GM23338 (cell line): ENCODE results near the gene ATF2. TPM values are rescaled to one million over a fixed set of nuclear protein-coding genes. Genes with fewer than 3 reads are reported as not detected.

Source experiments
- ATAC-seq: fragments of 200-7000 bp; cut with Tn5 transposase; 3 replicates; pipeline ENCODE4 v1.9.1; 2020
- DNase-seq: peaks from one replicate; pipeline ENCODE4 v3.0.0-alpha.2; 2015; ENCODE audit warnings: low spot score
- H2AFZ ChIP-seq: fragments of 200-600 bp; sonication (generic); 2 replicates; pipeline ENCODE4 v1.8.0; 2016; ENCODE audit warnings: antibody characterized with exemption, mild to moderate bottlenecking, moderate library complexity
- H3F3A ChIP-seq: fragments of 200-600 bp; sonication (generic); replicated peaks from 2 replicates; pipeline ENCODE4 v1.8.0; 2017; ENCODE audit warnings: antibody characterized with exemption, mixed run types, low read depth
- H3K27ac ChIP-seq: fragments of 200-600 bp; sonication (generic); 2 replicates; pipeline ENCODE4 v1.6.1; 2016; ENCODE audit warnings: low read depth
- H3K27me3 ChIP-seq: fragments of 200-600 bp; sonication (generic); 2 replicates; pipeline ENCODE4 v1.8.0; 2016; ENCODE audit warnings: mild to moderate bottlenecking, mixed run types, moderate library complexity; ENCODE audit not compliant: insufficient read depth
- H3K36me3 ChIP-seq: fragments of 200-600 bp; sonication (generic); 2 replicates; pipeline ENCODE4 v1.8.0; 2016; ENCODE audit warnings: mild to moderate bottlenecking; ENCODE audit not compliant: insufficient read depth
- H3K4me1 ChIP-seq: fragments of 200-600 bp; sonication (generic); 2 replicates; pipeline ENCODE4 v1.8.0; 2016; ENCODE audit warnings: mild to moderate bottlenecking, moderate library complexity; ENCODE audit not compliant: insufficient read depth
- H3K4me2 ChIP-seq: fragments of 200-600 bp; sonication (generic); 2 replicates; pipeline ENCODE4 v1.7.1; 2017; ENCODE audit warnings: mixed run types
- H3K4me3 ChIP-seq: fragments of 200-600 bp; sonication (generic); 2 replicates; pipeline ENCODE4 v1.6.1; 2016; ENCODE audit warnings: mixed run types
- H3K79me2 ChIP-seq: fragments of 200-600 bp; sonication (generic); replicated peaks from 2 replicates; pipeline ENCODE4 v1.8.0; 2017; ENCODE audit warnings: mild to moderate bottlenecking; ENCODE audit not compliant: insufficient read depth
- H3K9me2 ChIP-seq: fragments of 200-600 bp; sonication (generic); 2 replicates; pipeline ENCODE4 v1.8.0; 2017; ENCODE audit not compliant: insufficient read depth
- H4K20me1 ChIP-seq: fragments of 200-600 bp; sonication (generic); replicated peaks from 2 replicates; pipeline ENCODE4 v1.8.0; 2017; ENCODE audit warnings: mild to moderate bottlenecking; ENCODE audit not compliant: insufficient read depth
- H3K27ac Mint-ChIP-seq: 2 replicates; pipeline ENCODE4 v1.8.0; 2020; ENCODE audit warnings: inconsistent platforms, mild to moderate bottlenecking, moderate library complexity, mixed read lengths
- H3K27me3 Mint-ChIP-seq: 3 replicates; pipeline ENCODE4 v1.8.0; 2022; ENCODE audit warnings: low read depth, mild to moderate bottlenecking, moderate library complexity, mixed read lengths, inconsistent platforms; ENCODE audit not compliant: insufficient read depth, poor library complexity
- H3K36me3 Mint-ChIP-seq: 3 replicates; pipeline ENCODE4 v1.8.0; 2021; ENCODE audit warnings: low read depth, mild to moderate bottlenecking, inconsistent platforms, moderate library complexity, mixed read lengths
- H3K4me1 Mint-ChIP-seq: 3 replicates; pipeline ENCODE4 v1.8.0; 2020; ENCODE audit warnings: mild to moderate bottlenecking, inconsistent platforms, mixed read lengths
- H3K4me3 Mint-ChIP-seq: 3 replicates; pipeline ENCODE4 v1.8.0; 2021; ENCODE audit warnings: moderate library complexity, mild to moderate bottlenecking, inconsistent platforms, mixed read lengths
- H3K9me3 Mint-ChIP-seq: 3 replicates; pipeline ENCODE4 v1.8.0; 2020; ENCODE audit warnings: moderate library complexity, mild to moderate bottlenecking, inconsistent platforms, mixed read lengths
- CREB1 ChIP-seq: fragments of 250-450 bp; sonication (Bioruptor Pico); IDR thresholded peaks from 2 replicates; pipeline ENCODE4 v1.5.0; 2020; ENCODE audit warnings: low read depth, mild to moderate bottlenecking, moderate library complexity
- EZH2 ChIP-seq: fragments of 200-600 bp; sonication (generic); IDR thresholded peaks from one replicate; pipeline ENCODE4 v1.8.0; 2017; ENCODE audit warnings: antibody characterized with exemption, mild to moderate bottlenecking, low read depth; ENCODE audit not compliant: unreplicated experiment
- EZH2phosphoT487 ChIP-seq: fragments of 200-600 bp; sonication (generic); IDR thresholded peaks from one replicate; pipeline ENCODE4 v1.8.1; 2018; ENCODE audit warnings: antibody characterized with exemption; ENCODE audit not compliant: unreplicated experiment
- JUNB ChIP-seq: IDR thresholded peaks from one replicate; pipeline ENCODE4 v1.6.1; 2016; ENCODE audit warnings: antibody characterized with exemption; ENCODE audit not compliant: unreplicated experiment
- NANOG ChIP-seq: IDR thresholded peaks from 2 replicates; pipeline ENCODE4 v1.6.1; 2016; ENCODE audit warnings: antibody characterized with exemption, borderline replicate concordance
- POLR2AphosphoS5 ChIP-seq: IDR thresholded peaks from 2 replicates; pipeline ENCODE4 v1.6.1; 2016; ENCODE audit warnings: antibody characterized with exemption, low read depth
- REST ChIP-seq: IDR thresholded peaks from one replicate; pipeline ENCODE4 v1.6.1; 2018; ENCODE audit warnings: antibody characterized with exemption; ENCODE audit not compliant: unreplicated experiment
- STAT1 ChIP-seq: IDR thresholded peaks from one replicate; pipeline ENCODE4 v1.6.1; 2016; ENCODE audit warnings: antibody characterized with exemption; ENCODE audit not compliant: unreplicated experiment
- ZNF114 ChIP-seq: fragments of 250-450 bp; sonication (Bioruptor Pico); IDR thresholded peaks from 2 replicates; pipeline ENCODE4 v1.5.0; 2020; ENCODE audit warnings: mild to moderate bottlenecking, moderate library complexity
- ZNF331 ChIP-seq: fragments of 250-450 bp; sonication (Bioruptor Pico); IDR thresholded peaks from 2 replicates; pipeline ENCODE4 v1.5.0; 2020; ENCODE audit warnings: low read depth, mild to moderate bottlenecking, moderate library complexity
- polyA plus RNA-seq: library from polyadenylated mRNA; unstranded; fragments of >200 nt; fragmentation: Nextera tagmentation; extraction: Ambion mirVana; gene quantifications from 2 replicates; pipeline ENCODE4 v1.2.1, GENCODE V29; 2016
- total RNA-seq: library from RNA; depleted of rRNA; stranded (reverse); fragments of >200 nt; shearing (Covaris generic); gene quantifications from 2 replicates; pipeline ENCODE4 v1.2.3, GENCODE V29; 2014
- TF ChIP-seq, protein P1 (sequence below): IDR thresholded peaks from 2 replicates; pipeline ENCODE4 v1.6.1; 2016; ENCODE audit warnings: antibody characterized with exemption
- TF ChIP-seq, protein P2 (sequence below), 2 experiments: fragments of 200-600 bp in 1 of 2; sonication (generic) in 1 of 2; conservative IDR thresholded peaks; 2 replicates each; pipeline versions ENCODE4 v1.5.1 to v1.6.1; 2016 to 2017; ENCODE audit warnings: antibody characterized with exemption in 2 of 2, low read depth in 2 of 2, mild to moderate bottlenecking in 2 of 2, moderate library complexity in 1 of 2

Gene ATF2
- total and polyA plus RNA-seq, 2 experiments from 2014 or later: 23.6 to 56.2 TPM

DNA sequence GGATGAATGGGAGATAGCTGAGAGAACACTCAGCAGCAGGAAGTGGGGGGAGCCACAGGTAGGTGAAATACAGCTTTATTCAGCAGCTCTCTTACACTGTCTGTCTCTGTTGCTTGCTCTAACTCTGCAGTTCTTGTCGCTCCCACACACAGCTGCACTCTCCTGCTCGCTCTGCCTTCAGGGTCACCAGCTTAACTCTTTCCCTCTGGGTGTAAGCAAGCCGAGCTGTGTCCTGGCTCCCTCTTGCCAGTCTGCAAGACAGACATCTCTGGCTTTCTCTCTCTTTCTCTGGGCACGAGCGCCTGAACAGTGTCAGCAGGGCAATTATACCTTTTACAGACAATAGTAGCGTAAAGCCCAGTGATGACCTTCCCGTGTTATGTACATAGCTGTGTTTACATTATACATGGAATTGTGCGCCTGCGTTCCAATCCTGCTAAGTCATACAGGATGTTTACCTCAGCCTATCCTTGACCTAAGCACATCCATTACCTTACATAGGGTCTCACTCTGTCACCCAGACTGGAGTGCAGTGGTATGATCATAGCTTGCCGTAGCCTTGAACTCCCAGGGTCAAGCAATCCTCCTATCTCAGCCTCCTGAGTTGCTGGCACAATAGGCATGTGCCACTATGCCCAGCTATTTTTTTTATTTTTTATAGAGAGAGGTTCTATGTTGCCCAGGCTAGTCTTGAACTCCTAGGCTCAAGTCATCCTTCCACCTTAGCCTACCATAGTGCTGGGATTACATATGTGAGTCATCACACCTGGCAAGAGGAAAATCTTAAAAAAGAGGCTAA is 105.0 kb downstream of the ATF2 start:
- no peak for TF ChIP-seq CREB1
- H4K20me1 ChIP-seq: no peaks in the 10 kb centered on the region
- H3K27me3 ChIP-seq: no peaks in the 10 kb centered on the region
- no peak overlapping the region for H3K27ac ChIP-seq
- no peaks in the 10 kb centered on the region for H3F3A ChIP-seq
- Mint-ChIP-seq H3K4me1 (peaks cover 4% of the 10 kb centered on the region; the same call in 2 of the 3 replicates), H3K4me3 (no peak overlapping the region), H3K9me3 (peaks cover 11% of the 10 kb centered on the region; the same call in 1 of the 3 replicates), H3K27ac (no peak overlapping the region), H3K27me3 (no peaks in the 10 kb centered on the region), H3K36me3 (peaks cover 23% of the 10 kb centered on the region; the same call in 2 of the 3 replicates)
- ATAC-seq (peak; percentile 40; the same call in 2 of the 3 replicates), DNase-seq (peak; percentile 58)
- H3K79me2 ChIP-seq: no peaks in the 10 kb centered on the region
- no peak overlapping the region for H3K4me2 ChIP-seq
- H3K9me2 ChIP-seq: no peaks in the 10 kb centered on the region; the same call in 1 of the 2 replicates
- 0 out of 2 replicates have a peak, but pooled peaks cover 2% of the 10 kb centered on the region for H3K4me1 ChIP-seq
- peaks cover 8% of the 10 kb centered on the region; the same call in 1 of the 2 replicates for H3K36me3 ChIP-seq
- no peak overlapping the region for H3K4me3 ChIP-seq
- no peak overlapping the region for H2AFZ ChIP-seq

GRCh38 chr2:175057078-175057685 is 110.8 kb downstream of the ATF2 start:
- DNase-seq (peak; percentile 73), ATAC-seq (peak; percentile 97)
- Histone ChIP-seq H3K9me2 (no peaks in the 10 kb centered on the region), H3K4me1 (peaks cover 14% of the 10 kb centered on the region; the same call in 1 of the 2 replicates), H3K27me3 (no peaks in the 10 kb centered on the region), H3K27ac (no peak overlapping the region), H4K20me1 (no peaks in the 10 kb centered on the region), H3K79me2 (no peaks in the 10 kb centered on the region), H3F3A (no peaks in the 10 kb centered on the region), H3K4me3 (no peak overlapping the region), H2AFZ (no peak overlapping the region), H3K36me3 (no peaks in the 10 kb centered on the region; the same call in 1 of the 2 replicates), H3K4me2 (peak overlapping the region; percentile 39; the same call in 1 of the 2 replicates)
- no peaks in the 10 kb centered on the region for H3K36me3 Mint-ChIP-seq
- no peak overlapping the region for H3K4me3 Mint-ChIP-seq
- peaks cover 5% of the 10 kb centered on the region for H3K27me3 Mint-ChIP-seq
- no peaks in the 10 kb centered on the region; the same call in 2 of the 3 replicates for H3K9me3 Mint-ChIP-seq
- H3K27ac Mint-ChIP-seq: no peak overlapping the region
- peaks cover 15% of the 10 kb centered on the region for H3K4me1 Mint-ChIP-seq
- TF ChIP-seq EZH2 (no peak), ZNF331 (CRISPR knock-in tag) (no peak), POLR2AphosphoS5 (no peak), ZNF114 (CRISPR knock-in tag) (no peak), JUNB (no peak), REST (no peak), NANOG (no peak), CREB1 (no peak), EZH2phosphoT487 (no peak), STAT1 (no peak)
- TF ChIP-seq, protein P1, sequence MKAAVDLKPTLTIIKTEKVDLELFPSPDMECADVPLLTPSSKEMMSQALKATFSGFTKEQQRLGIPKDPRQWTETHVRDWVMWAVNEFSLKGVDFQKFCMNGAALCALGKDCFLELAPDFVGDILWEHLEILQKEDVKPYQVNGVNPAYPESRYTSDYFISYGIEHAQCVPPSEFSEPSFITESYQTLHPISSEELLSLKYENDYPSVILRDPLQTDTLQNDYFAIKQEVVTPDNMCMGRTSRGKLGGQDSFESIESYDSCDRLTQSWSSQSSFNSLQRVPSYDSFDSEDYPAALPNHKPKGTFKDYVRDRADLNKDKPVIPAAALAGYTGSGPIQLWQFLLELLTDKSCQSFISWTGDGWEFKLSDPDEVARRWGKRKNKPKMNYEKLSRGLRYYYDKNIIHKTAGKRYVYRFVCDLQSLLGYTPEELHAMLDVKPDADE: no peak
- TF ChIP-seq, protein P2, sequence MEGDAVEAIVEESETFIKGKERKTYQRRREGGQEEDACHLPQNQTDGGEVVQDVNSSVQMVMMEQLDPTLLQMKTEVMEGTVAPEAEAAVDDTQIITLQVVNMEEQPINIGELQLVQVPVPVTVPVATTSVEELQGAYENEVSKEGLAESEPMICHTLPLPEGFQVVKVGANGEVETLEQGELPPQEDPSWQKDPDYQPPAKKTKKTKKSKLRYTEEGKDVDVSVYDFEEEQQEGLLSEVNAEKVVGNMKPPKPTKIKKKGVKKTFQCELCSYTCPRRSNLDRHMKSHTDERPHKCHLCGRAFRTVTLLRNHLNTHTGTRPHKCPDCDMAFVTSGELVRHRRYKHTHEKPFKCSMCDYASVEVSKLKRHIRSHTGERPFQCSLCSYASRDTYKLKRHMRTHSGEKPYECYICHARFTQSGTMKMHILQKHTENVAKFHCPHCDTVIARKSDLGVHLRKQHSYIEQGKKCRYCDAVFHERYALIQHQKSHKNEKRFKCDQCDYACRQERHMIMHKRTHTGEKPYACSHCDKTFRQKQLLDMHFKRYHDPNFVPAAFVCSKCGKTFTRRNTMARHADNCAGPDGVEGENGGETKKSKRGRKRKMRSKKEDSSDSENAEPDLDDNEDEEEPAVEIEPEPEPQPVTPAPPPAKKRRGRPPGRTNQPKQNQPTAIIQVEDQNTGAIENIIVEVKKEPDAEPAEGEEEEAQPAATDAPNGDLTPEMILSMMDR (conservative IDR thresholded peaks at IDR 0.05; ENCODE audit: low read depth in 2 of 2): no peak
